Measurements from ENCODE around the gene LCN15. TPM values are rescaled to one million over a fixed set of nuclear protein-coding genes. Genes with fewer than 3 reads are reported as not detected.

LCN15 gene
- total and polyA plus RNA-seq, 10 of the 15 experiments (the other 5 are each of a cell fraction or from before 2014, with no cell fraction given) = 0.37 to 0.50 TPM; not detected in 8

GRCh38 chr9:136769710-136770191 is 5.4 kb upstream of the LCN15 start:
- in situ Hi-C loops (cut with MboI) (no loop called here), intact Hi-C loops (cut with micrococcal nuclease; ENCODE audit: unreplicated experiment) (no loop called here)
- ChIA-PET RAD21 (ENCODE audit: unreplicated experiment) (interaction anchor here (1.6 kb wide), 1 partner anchor 9 kb away, joined by 5 read pairs; no protein-coding TSS in a partner anchor), POLR2A (no interaction called here), CTCF (interaction anchor here (0.7 to 9.3 kb wide), 3 partner anchors 14 to 291 kb away, joined by 3 to 163 read pairs (median 4); no protein-coding TSS in a partner anchor), SMC1A (ENCODE audit: uncharacterized antibody, unreplicated experiment) (interaction anchor here (1.4 kb wide), 1 partner anchor 72 kb away, joined by 3 read pairs; the partner anchor contains the start of gene AJM1)
- Histone ChIP-seq H3K27ac (ENCODE audit: control insufficient read depth, insufficient read depth) (no peak overlapping the region), H3K4me2 (ENCODE audit: control insufficient read depth, insufficient read depth) (no peak overlapping the region), H4K20me1 (ENCODE audit: control insufficient read depth, insufficient read depth) (no peaks in the 10 kb centered on the region), H3K36me3 (ENCODE audit: control insufficient read depth in 2 of 2, insufficient read depth in 2 of 2, low read length in 1 of 2) (no peaks in the 10 kb centered on the region), H3K4me1 (ENCODE audit: control insufficient read depth, insufficient read depth, low read length) (peaks cover 26% of the 10 kb centered on the region), H3K4me3 (no peak overlapping the region), H3K9me3 (replicated peaks; ENCODE audit: control insufficient read depth, insufficient read depth, low read length) (peaks cover 6% of the 10 kb centered on the region; the same call in 2 of the 3 replicates), H3K9ac (ENCODE audit: control insufficient read depth, insufficient read depth, low read length) (no peak overlapping the region), H2AFZ (ENCODE audit: control insufficient read depth, low read depth, low read length) (no peak overlapping the region), H3K79me2 (ENCODE audit: control insufficient read depth, insufficient read depth, low read length) (no peaks in the 10 kb centered on the region), H3K27me3 (replicated peaks in 1 of 2; ENCODE audit: control insufficient read depth in 2 of 2, insufficient read depth in 2 of 2, low read length in 1 of 2) (no peaks in the 10 kb centered on the region; a peak in 1 of 4 replicates)
- DNase-seq (ENCODE audit: low read depth, low spot score) = no peak
- BruUV-seq (replicated peaks) = no TSS peak
- ATAC-seq = peak; percentile 41; the same call in 2 of the 3 replicates
- WGBS (ENCODE audit: insufficient coverage, insufficient replicate concordance, low lambda C conversion rate, missing lambda C conversion rate) = 14% methylated on average over 13 of the region's 16 CpGs
- no peak for FAIRE-seq
- TF ChIP-seq SKIL (IDR thresholded peaks at IDR 0.05; ENCODE audit: low read depth, poor library complexity, severe bottlenecking) (no peak), MTA3 (IDR thresholded peaks at IDR 0.05; ENCODE audit: borderline replicate concordance, low read length) (no peak), PRDM15 (CRISPR knock-in tag; IDR thresholded peaks at IDR 0.05) (no peak), ZBTB40 (IDR thresholded peaks at IDR 0.05; ENCODE audit: borderline replicate concordance) (no peak), ZNF274 (IDR thresholded peaks at IDR 0.05; ENCODE audit: insufficient read depth, insufficient read length) (no peak), MTA2 (IDR thresholded peaks at IDR 0.05; ENCODE audit: low read depth) (no peak), RAD21 (IDR thresholded peaks at IDR 0.05; ENCODE audit: insufficient read depth, low read depth, low read length) (peak; percentile 41), ESRRA (IDR thresholded peaks at IDR 0.05; ENCODE audit: low read length) (no peak), SMC3 (IDR thresholded peaks at IDR 0.05; ENCODE audit: borderline replicate concordance, low read length) (peak; percentile 5; the same call in 1 of the 2 replicates), NR2C2 (IDR thresholded peaks at IDR 0.05; ENCODE audit: borderline replicate concordance, control insufficient read depth, insufficient read length, low read depth) (no peak)
- TF ChIP-seq, protein P1, sequence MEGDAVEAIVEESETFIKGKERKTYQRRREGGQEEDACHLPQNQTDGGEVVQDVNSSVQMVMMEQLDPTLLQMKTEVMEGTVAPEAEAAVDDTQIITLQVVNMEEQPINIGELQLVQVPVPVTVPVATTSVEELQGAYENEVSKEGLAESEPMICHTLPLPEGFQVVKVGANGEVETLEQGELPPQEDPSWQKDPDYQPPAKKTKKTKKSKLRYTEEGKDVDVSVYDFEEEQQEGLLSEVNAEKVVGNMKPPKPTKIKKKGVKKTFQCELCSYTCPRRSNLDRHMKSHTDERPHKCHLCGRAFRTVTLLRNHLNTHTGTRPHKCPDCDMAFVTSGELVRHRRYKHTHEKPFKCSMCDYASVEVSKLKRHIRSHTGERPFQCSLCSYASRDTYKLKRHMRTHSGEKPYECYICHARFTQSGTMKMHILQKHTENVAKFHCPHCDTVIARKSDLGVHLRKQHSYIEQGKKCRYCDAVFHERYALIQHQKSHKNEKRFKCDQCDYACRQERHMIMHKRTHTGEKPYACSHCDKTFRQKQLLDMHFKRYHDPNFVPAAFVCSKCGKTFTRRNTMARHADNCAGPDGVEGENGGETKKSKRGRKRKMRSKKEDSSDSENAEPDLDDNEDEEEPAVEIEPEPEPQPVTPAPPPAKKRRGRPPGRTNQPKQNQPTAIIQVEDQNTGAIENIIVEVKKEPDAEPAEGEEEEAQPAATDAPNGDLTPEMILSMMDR (IDR thresholded peaks at IDR 0.05 in 2 of 3, conservative IDR thresholded peaks at IDR 0.05 in 1 of 3; ENCODE audit: control insufficient read depth in 2 of 3, extremely low read depth in 1 of 3, insufficient read depth in 1 of 3, low read depth in 3 of 3, low read length in 3 of 3) = peak; percentile 40 to 74 (median 55); a peak in 5 of 6 replicates
